ENCODE results near the gene ENOX1. TPM values are rescaled to one million over a fixed set of nuclear protein-coding genes. Genes with fewer than 3 reads are reported as not detected.

The ENOX1 gene
- polyA plus RNA-seq, 3 donors = 0.04 TPM; not detected in 2

DNA sequence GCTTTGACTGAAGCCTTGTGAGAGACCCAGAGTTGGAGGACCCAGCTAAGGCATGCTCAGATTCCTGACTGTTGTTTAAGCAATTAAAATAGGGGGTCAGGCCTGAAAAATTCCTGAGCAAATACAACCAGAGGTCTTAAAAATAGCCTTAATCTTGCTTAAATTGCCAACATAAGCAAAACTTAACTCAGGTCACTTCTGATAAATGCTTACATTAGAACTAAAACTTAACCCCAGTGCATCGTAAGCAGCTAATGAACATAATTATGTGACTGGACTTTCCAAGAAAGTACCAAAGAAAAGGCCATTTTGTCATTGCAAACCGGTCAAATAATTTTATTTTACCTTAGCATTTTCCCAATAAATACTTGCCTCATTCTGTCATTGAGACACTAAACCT is 294.5 kb downstream of the ENOX1 start:
- Histone ChIP-seq H3K4me1 (ENCODE audit: control insufficient read depth in 1 of 2, insufficient read depth in 2 of 2, low read length in 2 of 2) (no peaks in the 10 kb centered on the region), H3K4me3 (replicated peaks in 1 of 3; ENCODE audit: low read depth in 2 of 3, low read length in 3 of 3) (no peak overlapping the region), H3K27ac (ENCODE audit: low read depth in 1 of 2, low read length in 2 of 2) (no peak overlapping the region), H3K9me3 (replicated peaks in 1 of 2; ENCODE audit: control insufficient read depth in 1 of 2, insufficient read depth in 1 of 2, low read length in 2 of 2) (peaks cover 0 to 8% of the 10 kb centered on the region in 2 donors), H3K9ac (ENCODE audit: insufficient read depth, low read length, poor library complexity, severe bottlenecking) (no peak overlapping the region), H3K27me3 (ENCODE audit: control insufficient read depth in 2 of 2, insufficient read depth in 2 of 2, low read length in 2 of 2) (peaks cover 0 to 6% of the 10 kb centered on the region in 2 donors), H4K20me1 (ENCODE audit: insufficient read depth, low read length) (no peaks in the 10 kb centered on the region), H2AFZ (ENCODE audit: insufficient read depth, low read depth, low read length, poor library complexity, severe bottlenecking) (no peak overlapping the region), H3K79me2 (ENCODE audit: insufficient read depth, low read length) (no peaks in the 10 kb centered on the region), H3K36me3 (replicated peaks in 1 of 2; ENCODE audit: control insufficient read depth in 1 of 2, insufficient read depth in 2 of 2, low read length in 2 of 2) (no peaks in the 10 kb centered on the region), H3K4me2 (replicated peaks; ENCODE audit: extremely low read depth, low read length, poor library complexity, severe bottlenecking) (no peak overlapping the region)
- Mint-ChIP-seq H3K4me1 (no peaks in the 10 kb centered on the region), H3K9me3 (peaks cover 3 to 8% (median 7%) of the 10 kb centered on the region in 7 donors), H3K36me3 (no peaks in the 10 kb centered on the region), H3K4me3 (no peak overlapping the region), H3K27ac (no peak overlapping the region), H3K27me3 (ENCODE audit: low read depth in 3 of 3) (peaks cover 1 to 6% (median 3%) of the 10 kb centered on the region in 3 donors)
- 86% methylated on average over 1 of the region's 2 CpGs for WGBS (ENCODE audit: insufficient coverage)
- intact Hi-C loops (cut with micrococcal nuclease) = no loop called here
- DNase-seq = no peak
- TF ChIP-seq, protein P1, sequence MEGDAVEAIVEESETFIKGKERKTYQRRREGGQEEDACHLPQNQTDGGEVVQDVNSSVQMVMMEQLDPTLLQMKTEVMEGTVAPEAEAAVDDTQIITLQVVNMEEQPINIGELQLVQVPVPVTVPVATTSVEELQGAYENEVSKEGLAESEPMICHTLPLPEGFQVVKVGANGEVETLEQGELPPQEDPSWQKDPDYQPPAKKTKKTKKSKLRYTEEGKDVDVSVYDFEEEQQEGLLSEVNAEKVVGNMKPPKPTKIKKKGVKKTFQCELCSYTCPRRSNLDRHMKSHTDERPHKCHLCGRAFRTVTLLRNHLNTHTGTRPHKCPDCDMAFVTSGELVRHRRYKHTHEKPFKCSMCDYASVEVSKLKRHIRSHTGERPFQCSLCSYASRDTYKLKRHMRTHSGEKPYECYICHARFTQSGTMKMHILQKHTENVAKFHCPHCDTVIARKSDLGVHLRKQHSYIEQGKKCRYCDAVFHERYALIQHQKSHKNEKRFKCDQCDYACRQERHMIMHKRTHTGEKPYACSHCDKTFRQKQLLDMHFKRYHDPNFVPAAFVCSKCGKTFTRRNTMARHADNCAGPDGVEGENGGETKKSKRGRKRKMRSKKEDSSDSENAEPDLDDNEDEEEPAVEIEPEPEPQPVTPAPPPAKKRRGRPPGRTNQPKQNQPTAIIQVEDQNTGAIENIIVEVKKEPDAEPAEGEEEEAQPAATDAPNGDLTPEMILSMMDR (IDR thresholded peaks at IDR 0.05) = no peak

DNA sequence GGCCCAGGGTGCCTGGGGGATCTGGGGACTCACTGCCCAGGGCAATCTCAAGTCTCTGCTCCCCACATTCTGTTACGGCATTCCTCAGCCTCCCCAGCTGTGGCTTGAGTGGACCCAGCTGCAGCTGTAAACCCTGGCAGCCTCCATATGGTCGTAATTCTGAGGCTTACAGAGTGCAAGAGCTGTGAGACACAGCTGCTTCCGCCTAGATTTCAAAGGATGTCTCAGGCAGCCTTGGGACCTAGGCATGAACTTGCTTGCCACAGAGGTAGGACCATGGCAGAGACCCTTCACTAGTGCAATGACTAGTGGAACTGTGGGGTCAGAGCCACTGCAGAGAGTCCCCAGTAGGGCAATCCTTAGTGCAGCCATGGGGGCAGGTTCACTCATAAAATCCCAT is 297.5 kb downstream of the ENOX1 start:
- peaks cover 0 to 5% (median 0%) of the 10 kb centered on the region in 3 donors for H3K27me3 Mint-ChIP-seq (ENCODE audit: low read depth in 3 of 3)
- peaks cover 2 to 8% (median 7%) of the 10 kb centered on the region in 7 donors for H3K9me3 Mint-ChIP-seq
- TF ChIP-seq, protein P1 (IDR thresholded peaks at IDR 0.05) = no peak
- Histone ChIP-seq H3K9ac (ENCODE audit: insufficient read depth, low read length, poor library complexity, severe bottlenecking) (no peak overlapping the region), H3K9me3 (replicated peaks in 1 of 2; ENCODE audit: control insufficient read depth in 1 of 2, insufficient read depth in 1 of 2, low read length in 2 of 2) (peaks cover 0 to 8% of the 10 kb centered on the region in 2 donors), H2AFZ (ENCODE audit: insufficient read depth, low read depth, low read length, poor library complexity, severe bottlenecking) (no peak overlapping the region), H3K4me2 (replicated peaks; ENCODE audit: extremely low read depth, low read length, poor library complexity, severe bottlenecking) (no peak overlapping the region), H3K27ac (ENCODE audit: low read depth in 1 of 2, low read length in 2 of 2) (no peak overlapping the region), H3K36me3 (replicated peaks in 1 of 2; ENCODE audit: control insufficient read depth in 1 of 2, insufficient read depth in 2 of 2, low read length in 2 of 2) (no peaks in the 10 kb centered on the region), H3K27me3 (ENCODE audit: control insufficient read depth in 2 of 2, insufficient read depth in 2 of 2, low read length in 2 of 2) (no peaks in the 10 kb centered on the region), H3K4me3 (replicated peaks in 1 of 3; ENCODE audit: low read depth in 2 of 3, low read length in 3 of 3) (no peak overlapping the region), H3K79me2 (ENCODE audit: insufficient read depth, low read length) (no peaks in the 10 kb centered on the region), H3K4me1 (ENCODE audit: control insufficient read depth in 1 of 2, insufficient read depth in 2 of 2, low read length in 2 of 2) (peaks cover 5 to 7% of the 10 kb centered on the region in 2 donors), H4K20me1 (ENCODE audit: insufficient read depth, low read length) (no peaks in the 10 kb centered on the region)
- intact Hi-C loops (cut with micrococcal nuclease) = no loop called here
- 76% methylated on average over 2 of the region's 3 CpGs for WGBS (ENCODE audit: insufficient coverage)
- no peak overlapping the region for H3K4me3 Mint-ChIP-seq
- no peak overlapping the region for H3K27ac Mint-ChIP-seq
- H3K4me1 Mint-ChIP-seq = peaks cover 9% of the 10 kb centered on the region
- H3K36me3 Mint-ChIP-seq = no peaks in the 10 kb centered on the region
- no peak for DNase-seq
